Measurements from ENCODE around the gene MAPK14. TPM values are rescaled to one million over a fixed set of nuclear protein-coding genes. Genes with fewer than 3 reads are reported as not detected.
A peak's percentile ranks its signal among the peaks of the same experiment; 100 is the strongest.

MAPK14 gene
- total and polyA plus RNA-seq, 10 of the 15 experiments (the other 5 are each of a cell fraction or from before 2014, with no cell fraction given) = 12.5 to 59.5 (median 43.0) TPM

- TF ChIP-seq KDM1A (IDR thresholded peaks at IDR 0.05; ENCODE audit: borderline replicate concordance) (no peak), NKRF (conservative IDR thresholded peaks at IDR 0.05) (no peak), ASH2L (IDR thresholded peaks at IDR 0.05; ENCODE audit: borderline replicate concordance, low read depth) (no peak), IRF4 (IDR thresholded peaks at IDR 0.05; ENCODE audit: low read depth, low read length) (no peak), MXI1 (IDR thresholded peaks at IDR 0.05; ENCODE audit: low read depth, low read length) (no peak), NFIC (IDR thresholded peaks at IDR 0.05; ENCODE audit: low read depth, low read length) (peak; percentile 70; the same call in 1 of the 2 replicates), SREBF2 (IDR thresholded peaks at IDR 0.05; ENCODE audit: low read length) (no peak), MYB (IDR thresholded peaks at IDR 0.05; ENCODE audit: borderline replicate concordance, low read depth, low read length) (no peak), BRCA1 (IDR thresholded peaks at IDR 0.05; ENCODE audit: low read depth, low read length) (no peak), PBX3 (IDR thresholded peaks at IDR 0.05; ENCODE audit: insufficient replicate concordance, low read depth, low read length) (peak; percentile 17), YY1 (IDR thresholded peaks at IDR 0.05; ENCODE audit: low read depth, low read length) (no peak), LARP7 (IDR thresholded peaks at IDR 0.05) (no peak), RAD51 (IDR thresholded peaks at IDR 0.05) (peak; percentile 93), SKIL (IDR thresholded peaks at IDR 0.05; ENCODE audit: low read depth, poor library complexity, severe bottlenecking) (peak; percentile 79), MTA2 (IDR thresholded peaks at IDR 0.05; ENCODE audit: low read depth) (peak; percentile 36; the same call in 1 of the 2 replicates), NR2F1 (conservative IDR thresholded peaks at IDR 0.05) (peak; percentile 76), GATAD2B (conservative IDR thresholded peaks at IDR 0.05; ENCODE audit: low read depth) (0 out of 2 replicates have a peak, but pooled peaks have one; percentile 5), CUX1 (IDR thresholded peaks at IDR 0.05; ENCODE audit: insufficient replicate concordance, low read depth, low read length) (no peak), CREB1 (IDR thresholded peaks at IDR 0.05; ENCODE audit: low read depth) (0 out of 2 replicates have a peak, but pooled peaks have one; percentile 10), ZNF384 (IDR thresholded peaks at IDR 0.05; ENCODE audit: borderline replicate concordance, low read depth, low read length) (no peak)
Observed at GRCh38 chr6:36131511-36132245, 104.1 kb downstream of the MAPK14 start (continued).
